ENCODE data around the gene SLC1A1. TPM values are rescaled to one million over a fixed set of nuclear protein-coding genes. Genes with fewer than 3 reads are reported as not detected.

The SLC1A1 gene
- total RNA-seq = 1 to 10 TPM; 2.5 to 4.2 TPM
- long read RNA-seq, donor 1, partial matches to known transcripts = 1 of 1 reads
- long read RNA-seq, donor 1, other reads (novel, unspliced or antisense) = 0 of 1 reads
- long read RNA-seq, donor 2, partial matches to known transcripts = 0 of 4 reads
- long read RNA-seq, donor 2, other reads (novel, unspliced or antisense) = 4 of 4 reads

- intact Hi-C loops (cut with DNase I) = no loop called here
- peak; percentile 85 for DNase-seq (ENCODE audit: low spot score)
These were observed at the start of gene SLC1A1 for GRCh38 chr9:4489919-4490704. Gene SLC1A1, plus strand, starts transcription at chr9:4490468. Its CDS starts 212 bp downstream, at chr9:4490680.

- DNase-seq (ENCODE audit: low spot score) = no peak
- intact Hi-C loops (cut with DNase I) = no loop called here
These were observed 47.5 kb upstream of the SLC1A1 start for GRCh38 chr9:4442806-4443205.

GRCh38 chr9:4443439-4443838 lies 46.8 kb upstream of the SLC1A1 start:
- intact Hi-C loops (cut with DNase I) = no loop called here
- no peak for DNase-seq (ENCODE audit: low spot score)

- intact Hi-C loops (cut with DNase I) = no loop called here
- no peak for DNase-seq (ENCODE audit: low spot score)
These were observed 28.8 kb upstream of the SLC1A1 start for GRCh38 chr9:4461437-4461836.

- DNase-seq (ENCODE audit: low spot score) = no peak
- intact Hi-C loops (cut with DNase I) = no loop called here
These were observed 26.4 kb upstream of the SLC1A1 start for GRCh38 chr9:4463824-4464223.

GRCh38 chr9:4464911-4465513 lies 25.3 kb upstream of the SLC1A1 start:
- peak; percentile 66 for DNase-seq (ENCODE audit: low spot score)
- intact Hi-C loops (cut with DNase I) = no loop called here

GRCh38 chr9:4465910-4466309 lies 24.4 kb upstream of the SLC1A1 start:
- no peak for DNase-seq (ENCODE audit: low spot score)
- intact Hi-C loops (cut with DNase I) = no loop called here

- DNase-seq (ENCODE audit: low spot score) = no peak
- intact Hi-C loops (cut with DNase I) = no loop called here
These were observed 15.0 kb upstream of the SLC1A1 start for GRCh38 chr9:4475301-4475700.

GRCh38 chr9:4486176-4486575 lies 4.1 kb upstream of the SLC1A1 start:
- intact Hi-C loops (cut with DNase I) = no loop called here

GRCh38 chr9:4489562-4489918 lies 728 bp upstream of the SLC1A1 start:
- intact Hi-C loops (cut with DNase I) = no loop called here
- no peak for DNase-seq (ENCODE audit: low spot score)

More at GRCh38 chr9:4486176-4486575, 4.1 kb upstream of the SLC1A1 start:
- DNase-seq (ENCODE audit: low spot score) = no peak

- no peak for DNase-seq (ENCODE audit: low spot score)
- intact Hi-C loops (cut with DNase I) = no loop called here
These were observed 697 bp downstream of the SLC1A1 start for GRCh38 chr9:4490705-4491625.

GRCh38 chr9:4491626-4491975 lies 1.3 kb downstream of the SLC1A1 start:
- intact Hi-C loops (cut with DNase I) = no loop called here
- no peak for DNase-seq (ENCODE audit: low spot score)

- DNase-seq (ENCODE audit: low spot score) = no peak
- intact Hi-C loops (cut with DNase I) = no loop called here
These were observed 4.1 kb downstream of the SLC1A1 start for GRCh38 chr9:4494332-4494731.

GRCh38 chr9:4494806-4495205 lies 4.5 kb downstream of the SLC1A1 start:
- no peak for DNase-seq (ENCODE audit: low spot score)
- intact Hi-C loops (cut with DNase I) = no loop called here

GRCh38 chr9:4495537-4495936 lies 5.3 kb downstream of the SLC1A1 start:
- intact Hi-C loops (cut with DNase I) = no loop called here
- DNase-seq (ENCODE audit: low spot score) = no peak

GRCh38 chr9:4496497-4496896 lies 6.2 kb downstream of the SLC1A1 start:
- intact Hi-C loops (cut with DNase I) = no loop called here
- DNase-seq (ENCODE audit: low spot score) = no peak

- intact Hi-C loops (cut with DNase I) = no loop called here
- DNase-seq (ENCODE audit: low spot score) = no peak
These were observed 7.1 kb downstream of the SLC1A1 start for GRCh38 chr9:4497395-4497794.

- intact Hi-C loops (cut with DNase I) = no loop called here
- DNase-seq (ENCODE audit: low spot score) = no peak
These were observed 7.6 kb downstream of the SLC1A1 start for GRCh38 chr9:4497855-4498254.

GRCh38 chr9:4499917-4500316 lies 9.6 kb downstream of the SLC1A1 start:
- no peak for DNase-seq (ENCODE audit: low spot score)
- intact Hi-C loops (cut with DNase I) = no loop called here

GRCh38 chr9:4501147-4501507 lies 10.9 kb downstream of the SLC1A1 start:
- intact Hi-C loops (cut with DNase I) = no loop called here

More at GRCh38 chr9:4501147-4501507, 10.9 kb downstream of the SLC1A1 start:
- DNase-seq (ENCODE audit: low spot score) = no peak
